Measurements from ENCODE around the gene GYS2. TPM values are rescaled to one million over a fixed set of nuclear protein-coding genes. Genes with fewer than 3 reads are reported as not detected.

Gene GYS2
- total RNA-seq, 2 experiments from 2014 or later, result not detected

DNA sequence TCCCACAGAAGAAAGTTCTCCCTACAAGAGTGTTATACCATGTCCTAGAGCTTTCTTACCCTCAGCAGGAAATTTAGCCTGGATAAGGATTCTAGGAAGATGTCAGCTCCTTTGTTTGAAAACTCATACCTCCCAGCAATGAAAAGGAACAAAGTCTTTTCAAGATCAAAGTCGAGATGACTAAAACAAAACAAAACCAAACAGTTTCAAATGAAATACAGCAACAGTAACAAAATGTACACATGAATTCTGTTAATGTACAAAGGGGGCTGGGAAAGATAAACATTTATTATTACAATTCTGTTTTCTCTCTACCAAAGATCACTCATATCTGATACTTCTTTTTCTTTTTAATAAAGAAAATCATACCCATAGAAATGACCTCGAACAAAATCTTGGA, 41.8 kb downstream of the GYS2 start:
- CTCF ChIA-PET, result interaction anchor here (0.5 kb wide), 1 partner anchor 119 kb away, joined by 3 read pairs; no protein-coding TSS in a partner anchor
- POLR2A ChIA-PET, result no interaction called here

DNA sequence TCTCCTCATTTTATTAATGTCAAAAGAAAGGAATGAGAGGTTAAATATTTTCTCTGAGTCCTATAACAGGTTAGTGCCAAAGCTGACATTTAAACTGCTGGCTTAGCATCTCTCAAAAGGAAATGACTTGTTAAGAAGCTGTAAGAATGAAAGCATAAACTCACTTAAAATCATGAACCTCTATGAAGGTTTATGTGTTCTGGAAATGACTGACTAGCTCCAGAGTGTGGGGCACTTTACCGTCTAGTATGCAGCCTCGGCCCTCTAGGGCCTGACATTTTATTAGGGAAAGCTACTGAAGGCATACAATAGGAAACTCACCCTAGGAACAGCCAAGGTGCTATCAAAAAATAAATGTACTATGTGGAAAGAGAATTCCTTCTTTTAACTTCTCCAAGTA, 43.5 kb downstream of the GYS2 start:
- POLR2A ChIA-PET, result no interaction called here
- CTCF ChIA-PET, result no interaction called here

DNA sequence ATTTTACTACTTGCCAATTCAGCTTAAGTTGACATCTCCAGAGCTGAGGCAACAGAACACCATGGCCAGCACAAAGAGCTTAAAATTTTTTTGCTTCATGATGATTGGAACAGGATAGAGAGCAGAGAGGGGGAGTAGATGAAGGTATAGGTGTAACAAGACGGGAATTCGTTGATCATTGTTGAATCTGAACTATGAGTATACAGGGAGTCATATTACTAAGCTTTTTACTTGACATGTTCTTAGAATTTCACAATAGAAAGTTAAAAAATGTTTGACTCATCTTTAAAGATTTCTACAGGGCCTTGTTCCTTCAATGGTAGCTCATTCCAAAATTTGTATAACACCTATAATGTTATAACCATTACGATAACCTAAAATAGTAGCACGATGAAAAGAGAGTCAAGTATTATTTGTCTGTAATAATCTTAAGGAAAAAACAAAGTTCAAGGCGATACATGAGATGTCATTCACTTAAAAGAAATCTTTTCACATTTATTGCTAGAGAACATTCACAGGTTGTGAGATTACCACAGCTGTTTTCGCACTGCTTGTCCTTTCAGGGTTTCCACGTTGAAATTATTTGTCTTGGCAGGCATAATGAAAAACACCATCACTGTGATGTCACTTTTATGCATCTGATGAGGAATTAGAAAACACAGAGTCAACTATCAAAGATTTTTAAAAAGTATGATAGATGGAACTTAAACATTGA, 44.6 kb downstream of the GYS2 start:
- CTCF ChIA-PET, result no interaction called here
- POLR2A ChIA-PET, result no interaction called here

- ChIA-PET POLR2A (no interaction called here), CTCF (interaction anchor here (1.0 kb wide), 1 partner anchor 309 kb away, joined by 3 read pairs; no protein-coding TSS in a partner anchor)
These were observed 46.5 kb downstream of the GYS2 start for GRCh38 chr12:21558100-21558679.

- ChIA-PET CTCF (no interaction called here), POLR2A (no interaction called here)
These were observed 51.3 kb downstream of the GYS2 start for GRCh38 chr12:21553329-21553675.

GRCh38 chr12:21552635-21553328, 51.9 kb downstream of the GYS2 start:
- ChIA-PET CTCF (interaction anchor here (0.6 kb wide), 1 partner anchor 26 kb away, joined by 4 read pairs; no protein-coding TSS in a partner anchor), POLR2A (no interaction called here)

DNA sequence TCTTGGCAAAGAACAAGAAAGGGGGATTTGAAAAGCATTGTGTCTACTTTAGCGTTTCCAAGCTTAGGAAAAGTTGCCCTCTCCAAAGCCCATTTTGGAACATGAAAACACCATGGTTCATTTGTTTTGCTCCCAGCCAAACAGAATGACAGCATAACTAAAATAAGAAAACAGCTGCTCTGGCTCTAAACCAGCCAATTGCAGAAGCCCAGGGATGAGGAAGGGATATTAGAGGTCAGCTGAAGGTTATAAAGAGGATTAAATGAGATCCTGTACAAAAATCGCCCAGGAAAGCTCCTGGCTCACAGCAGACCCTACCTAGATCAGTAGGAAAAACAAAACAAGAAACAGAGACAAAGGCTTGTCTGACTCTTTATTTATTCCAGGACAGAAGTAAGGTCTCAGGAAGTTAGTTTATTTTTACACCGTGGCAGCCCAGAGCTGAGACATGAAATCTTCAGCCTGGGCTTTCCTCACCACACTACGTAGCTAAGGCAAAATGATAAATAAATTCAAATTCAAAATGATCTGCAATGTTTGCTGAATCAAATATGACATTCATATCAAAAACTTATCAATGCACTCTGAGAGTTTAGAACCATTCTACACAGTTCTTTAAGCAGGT, 52.7 kb downstream of the GYS2 start:
- POLR2A ChIA-PET, result no interaction called here
- CTCF ChIA-PET, result interaction anchor here (0.6 kb wide), 1 partner anchor 27 kb away, joined by 4 read pairs; no protein-coding TSS in a partner anchor

DNA sequence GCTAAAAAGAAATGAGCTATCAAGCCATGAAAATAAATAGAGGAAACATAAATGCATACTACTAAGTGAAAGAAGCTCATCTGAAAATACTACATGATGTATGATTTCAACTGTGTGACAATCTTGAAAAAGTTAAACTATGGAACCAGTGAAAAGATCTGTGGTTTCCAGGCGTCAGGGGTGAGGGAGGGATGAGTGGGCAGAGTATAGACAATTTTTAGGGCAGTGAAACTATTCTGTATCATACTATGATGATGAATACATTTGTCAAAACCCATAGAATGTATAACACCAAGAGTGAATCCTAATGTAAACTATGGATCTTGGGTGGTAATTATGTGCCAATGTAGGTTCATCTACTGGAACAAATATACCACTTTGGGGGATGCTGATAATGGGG, 57.2 kb downstream of the GYS2 start:
- CTCF ChIA-PET, result no interaction called here
- POLR2A ChIA-PET, result no interaction called here

- ChIA-PET POLR2A (no interaction called here), CTCF (no interaction called here)
These were observed 57.9 kb downstream of the GYS2 start for GRCh38 chr12:21546716-21547115.

- ChIA-PET CTCF (no interaction called here), POLR2A (no interaction called here)
These were observed 59.1 kb downstream of the GYS2 start for GRCh38 chr12:21545557-21545956.

- POLR2A ChIA-PET, result no interaction called here
- CTCF ChIA-PET, result no interaction called here
These were observed 61.5 kb downstream of the GYS2 start for GRCh38 chr12:21543151-21543550.

- POLR2A ChIA-PET, result interaction anchor here (0.5 kb wide), 1 partner anchor 121 kb away, joined by 4 read pairs; no protein-coding TSS in a partner anchor
- CTCF ChIA-PET, result no interaction called here
These were observed 62.2 kb downstream of the GYS2 start for GRCh38 chr12:21542403-21542802.

DNA sequence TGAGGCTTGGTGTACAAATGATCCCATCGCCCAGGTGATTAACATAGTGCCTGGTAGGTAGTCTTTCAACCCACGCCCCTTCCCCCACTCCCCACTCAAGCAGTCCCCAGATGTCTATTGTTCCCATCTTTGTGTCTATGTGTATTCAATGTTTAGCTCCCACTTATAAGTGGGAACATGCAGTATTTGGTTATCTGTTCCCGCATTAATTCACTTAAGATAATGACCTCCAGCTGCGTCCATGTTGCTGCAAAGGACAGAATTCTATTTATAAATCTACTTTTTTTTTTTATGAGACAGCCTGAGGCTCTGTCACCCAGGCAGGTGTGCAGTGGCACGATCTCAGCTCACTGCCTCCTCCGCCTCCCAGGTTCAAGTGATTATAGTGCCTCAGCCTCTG, 62.9 kb downstream of the GYS2 start:
- POLR2A ChIA-PET, result interaction anchor here (0.5 kb wide), 1 partner anchor 122 kb away, joined by 4 read pairs; no protein-coding TSS in a partner anchor
- CTCF ChIA-PET, result no interaction called here

- ChIA-PET CTCF (no interaction called here), POLR2A (interaction anchor here (0.8 kb wide), 1 partner anchor 141 kb away, joined by 6 read pairs; no protein-coding TSS in a partner anchor)
These were observed 64.8 kb downstream of the GYS2 start for GRCh38 chr12:21539797-21540196.

- CTCF ChIA-PET, result no interaction called here
- POLR2A ChIA-PET, result no interaction called here
These were observed 66.5 kb downstream of the GYS2 start for GRCh38 chr12:21538061-21538653.

DNA sequence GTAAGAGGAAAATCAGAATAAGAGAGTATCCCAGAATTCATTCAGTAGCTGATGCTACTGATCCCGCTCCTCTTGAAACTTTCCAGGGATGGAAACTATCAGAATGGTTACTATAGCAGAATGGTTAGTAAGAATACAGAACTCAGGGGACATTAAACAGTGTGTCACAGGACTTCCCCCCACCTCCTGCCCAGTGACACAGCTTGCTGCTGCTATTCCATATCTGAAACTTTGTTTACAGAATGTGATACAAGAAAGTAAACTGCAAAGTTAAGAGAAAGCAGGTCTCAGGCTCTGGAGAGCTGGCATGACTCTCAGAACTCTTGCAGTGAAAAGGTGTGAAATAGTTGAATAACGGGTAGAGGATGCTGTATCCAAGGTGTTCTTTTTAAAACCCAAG, 75.2 kb downstream of the GYS2 start:
- ChIA-PET CTCF (no interaction called here), POLR2A (interaction anchor here (1.2 kb wide), 1 partner anchor 128 kb away, joined by 3 read pairs; the partner anchor contains the start of gene LDHB)

- POLR2A ChIA-PET, result interaction anchor here (1.2 kb wide), 1 partner anchor 129 kb away, joined by 3 read pairs; the partner anchor contains the start of gene LDHB
- CTCF ChIA-PET, result no interaction called here
These were observed 75.7 kb downstream of the GYS2 start for GRCh38 chr12:21528953-21529352.

GRCh38 chr12:21527451-21528180, 77.0 kb downstream of the GYS2 start:
- CTCF ChIA-PET, result interaction anchor here (0.6 to 0.7 kb wide), 2 partner anchors 11 to 71 kb away, joined by 3 read pairs; no protein-coding TSS in a partner anchor

DNA sequence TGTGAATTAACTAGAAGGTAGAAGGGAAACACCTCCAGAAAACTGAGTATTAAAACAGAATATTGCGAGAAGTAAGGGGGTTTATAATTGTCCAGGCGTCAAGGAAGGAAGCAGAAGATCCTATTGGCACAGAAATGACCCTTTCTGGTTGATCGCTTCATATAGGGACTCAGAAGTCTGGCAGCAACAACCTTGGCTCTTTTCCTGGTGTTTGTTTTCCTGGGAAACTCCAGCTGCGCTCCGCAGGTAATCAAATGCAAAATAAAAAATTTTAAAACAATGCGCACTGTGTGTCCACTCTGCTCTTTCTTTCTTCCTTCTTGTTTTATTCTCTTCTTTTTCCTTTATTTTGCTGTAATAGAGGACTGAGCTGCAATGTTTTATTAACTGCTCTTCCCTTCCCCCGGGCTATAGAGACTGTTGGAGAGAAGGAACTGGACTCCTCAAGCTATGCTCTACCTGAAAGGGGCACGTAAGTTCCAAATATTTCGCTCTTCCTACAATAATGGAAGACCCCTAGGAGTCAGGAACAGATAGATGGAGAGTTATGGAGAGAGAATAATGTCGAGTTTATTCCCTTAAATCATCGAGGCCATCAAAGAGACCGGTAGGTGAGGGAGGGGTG, 77.8 kb downstream of the GYS2 start:
- CTCF ChIA-PET, result no interaction called here
- POLR2A ChIA-PET, result interaction anchor here (1.4 to 1.9 kb wide), 2 partner anchors 25 to 131 kb away, joined by 5 read pairs; partner anchors contain the start of genes GOLT1B, LDHB and RECQL

More at GRCh38 chr12:21527451-21528180, 77.0 kb downstream of the GYS2 start:
- POLR2A ChIA-PET, result interaction anchor here (1.4 to 1.9 kb wide), 2 partner anchors 26 to 130 kb away, joined by 5 read pairs; partner anchors contain the start of genes GOLT1B, LDHB and RECQL

All from activated CD8-positive, alpha-beta memory T cell treated with anti-CD3 and anti-CD28 coated beads for 36 hours (primary cell).